Gastrocnemius medialis (tissue), 4 donors: ENCODE data around the gene ZEB1.

ENCODE experiments used
- POLR2A ChIP-seq, 2 donors: fragments of 450-650 bp; IDR thresholded peaks; one replicate each; pipeline ENCODE4 v1.6.1; 2017; ENCODE audit warnings: antibody characterized with exemption in 2 of 2, mild to moderate bottlenecking in 2 of 2, moderate library complexity in 2 of 2
- TF ChIP-seq, protein P1 (sequence below), 5 experiments: fragments of 450-650 bp in 3 of 5; fragments of 200-600 bp in 2 of 5; sonication (generic) in 2 of 5; IDR thresholded peaks in 4 of 5; conservative IDR thresholded peaks in 1 of 5; 1 replicate in 4 of 5; 2 replicates in 1 of 5; pipeline ENCODE4 v1.5.1; 2016 to 2019; ENCODE audit warnings: antibody characterized with exemption in 5 of 5, mild to moderate bottlenecking in 3 of 5, moderate library complexity in 3 of 5

DNA sequence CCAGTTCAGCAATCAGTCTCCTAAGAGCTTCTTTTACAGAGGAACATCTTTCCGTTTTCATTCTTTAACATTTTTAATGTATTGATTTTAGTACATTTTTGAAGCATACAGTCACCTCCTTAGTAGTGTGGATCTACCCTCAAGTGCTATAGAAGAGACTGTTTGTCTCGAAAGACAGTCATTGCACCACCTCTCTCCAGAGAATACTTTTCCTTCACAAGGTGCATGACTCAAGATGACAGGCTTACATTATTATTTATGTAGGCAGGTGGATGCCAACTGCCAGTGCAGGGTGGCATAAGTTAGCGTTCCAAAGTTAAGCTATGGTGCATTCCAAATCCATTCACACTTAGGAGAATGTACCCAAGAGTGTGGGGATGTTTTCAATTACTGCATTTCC, 71.8 kb downstream of the ZEB1 start:
- TF ChIP-seq, protein P1, sequence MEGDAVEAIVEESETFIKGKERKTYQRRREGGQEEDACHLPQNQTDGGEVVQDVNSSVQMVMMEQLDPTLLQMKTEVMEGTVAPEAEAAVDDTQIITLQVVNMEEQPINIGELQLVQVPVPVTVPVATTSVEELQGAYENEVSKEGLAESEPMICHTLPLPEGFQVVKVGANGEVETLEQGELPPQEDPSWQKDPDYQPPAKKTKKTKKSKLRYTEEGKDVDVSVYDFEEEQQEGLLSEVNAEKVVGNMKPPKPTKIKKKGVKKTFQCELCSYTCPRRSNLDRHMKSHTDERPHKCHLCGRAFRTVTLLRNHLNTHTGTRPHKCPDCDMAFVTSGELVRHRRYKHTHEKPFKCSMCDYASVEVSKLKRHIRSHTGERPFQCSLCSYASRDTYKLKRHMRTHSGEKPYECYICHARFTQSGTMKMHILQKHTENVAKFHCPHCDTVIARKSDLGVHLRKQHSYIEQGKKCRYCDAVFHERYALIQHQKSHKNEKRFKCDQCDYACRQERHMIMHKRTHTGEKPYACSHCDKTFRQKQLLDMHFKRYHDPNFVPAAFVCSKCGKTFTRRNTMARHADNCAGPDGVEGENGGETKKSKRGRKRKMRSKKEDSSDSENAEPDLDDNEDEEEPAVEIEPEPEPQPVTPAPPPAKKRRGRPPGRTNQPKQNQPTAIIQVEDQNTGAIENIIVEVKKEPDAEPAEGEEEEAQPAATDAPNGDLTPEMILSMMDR (IDR thresholded peaks at IDR 0.05 in 4 of 5, conservative IDR thresholded peaks at IDR 0.05 in 1 of 5) = no peak
- TF ChIP-seq POLR2A (IDR thresholded peaks at IDR 0.05) = no peak
